ENCODE measurements around the gene SOX6.

DNA sequence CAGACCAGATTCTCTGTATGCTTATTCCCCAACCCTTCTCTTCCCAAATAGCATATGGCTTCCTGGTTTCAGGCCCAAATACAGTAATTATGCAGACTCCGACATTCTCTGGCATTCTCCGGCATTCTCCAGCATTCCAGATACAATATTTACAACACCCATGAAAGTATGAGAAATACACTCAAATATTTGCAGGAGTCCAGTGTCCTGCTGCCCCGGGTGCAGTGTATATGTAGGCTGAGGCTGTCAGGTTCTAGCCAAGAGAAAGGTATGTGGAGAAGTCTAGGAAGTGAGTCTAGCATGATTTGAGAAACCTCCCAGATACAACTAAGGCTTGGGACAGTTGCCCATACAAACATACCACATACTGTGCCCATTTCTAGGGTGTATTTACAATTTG, 160.7 kb downstream of the SOX6 start:
- TF ChIP-seq, protein P1, sequence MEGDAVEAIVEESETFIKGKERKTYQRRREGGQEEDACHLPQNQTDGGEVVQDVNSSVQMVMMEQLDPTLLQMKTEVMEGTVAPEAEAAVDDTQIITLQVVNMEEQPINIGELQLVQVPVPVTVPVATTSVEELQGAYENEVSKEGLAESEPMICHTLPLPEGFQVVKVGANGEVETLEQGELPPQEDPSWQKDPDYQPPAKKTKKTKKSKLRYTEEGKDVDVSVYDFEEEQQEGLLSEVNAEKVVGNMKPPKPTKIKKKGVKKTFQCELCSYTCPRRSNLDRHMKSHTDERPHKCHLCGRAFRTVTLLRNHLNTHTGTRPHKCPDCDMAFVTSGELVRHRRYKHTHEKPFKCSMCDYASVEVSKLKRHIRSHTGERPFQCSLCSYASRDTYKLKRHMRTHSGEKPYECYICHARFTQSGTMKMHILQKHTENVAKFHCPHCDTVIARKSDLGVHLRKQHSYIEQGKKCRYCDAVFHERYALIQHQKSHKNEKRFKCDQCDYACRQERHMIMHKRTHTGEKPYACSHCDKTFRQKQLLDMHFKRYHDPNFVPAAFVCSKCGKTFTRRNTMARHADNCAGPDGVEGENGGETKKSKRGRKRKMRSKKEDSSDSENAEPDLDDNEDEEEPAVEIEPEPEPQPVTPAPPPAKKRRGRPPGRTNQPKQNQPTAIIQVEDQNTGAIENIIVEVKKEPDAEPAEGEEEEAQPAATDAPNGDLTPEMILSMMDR (conservative IDR thresholded peaks at IDR 0.05 in 1 of 2, IDR thresholded peaks at IDR 0.05 in 1 of 2; ENCODE audit: low read depth in 1 of 2, low read length in 2 of 2): no peak
- TF ChIP-seq EZH2 (IDR thresholded peaks at IDR 0.05; ENCODE audit: low read length, missing control alignments): no peak

All from fibroblast of lung (primary cell).